ENCODE results near the gene GP1BB.

GP1BB gene

GRCh38 chr22:19755722-19756287, 32.5 kb downstream of the GP1BB start:
- peaks cover 91% of the 10 kb centered on the region for H3K27me3 ChIP-seq (replicated peaks; ENCODE audit: insufficient read depth, low read length)
- no peak overlapping the region for H3K4me3 ChIP-seq (ENCODE audit: low read length)
- H3K9ac ChIP-seq (ENCODE audit: low read length): no peak overlapping the region
- H3K9me3 ChIP-seq (replicated peaks; ENCODE audit: insufficient read depth, low read length): no peaks in the 10 kb centered on the region
- no peaks in the 10 kb centered on the region for H3K36me3 ChIP-seq (replicated peaks; ENCODE audit: insufficient read depth, low read length)
- 0 out of 2 replicates have a peak, but pooled peaks cover 3% of the 10 kb centered on the region for H3K4me1 ChIP-seq (ENCODE audit: low read length)
- no peak overlapping the region for H2AFZ ChIP-seq (ENCODE audit: low read length)
- H3K4me2 ChIP-seq (ENCODE audit: low read depth, low read length): no peak overlapping the region; the same call in 1 of the 2 replicates
- DNase-seq: no peak
- no peaks in the 10 kb centered on the region for H3K9me2 ChIP-seq (replicated peaks; ENCODE audit: insufficient read depth, low read length)
- no peak overlapping the region for H3K27ac ChIP-seq (ENCODE audit: low read length)
- H3K79me2 ChIP-seq (ENCODE audit: low read length): no peaks in the 10 kb centered on the region
- no peak for TF ChIP-seq EZH2phosphoT487 (IDR thresholded peaks at IDR 0.05; ENCODE audit: low read length)
- TF ChIP-seq, protein P1, sequence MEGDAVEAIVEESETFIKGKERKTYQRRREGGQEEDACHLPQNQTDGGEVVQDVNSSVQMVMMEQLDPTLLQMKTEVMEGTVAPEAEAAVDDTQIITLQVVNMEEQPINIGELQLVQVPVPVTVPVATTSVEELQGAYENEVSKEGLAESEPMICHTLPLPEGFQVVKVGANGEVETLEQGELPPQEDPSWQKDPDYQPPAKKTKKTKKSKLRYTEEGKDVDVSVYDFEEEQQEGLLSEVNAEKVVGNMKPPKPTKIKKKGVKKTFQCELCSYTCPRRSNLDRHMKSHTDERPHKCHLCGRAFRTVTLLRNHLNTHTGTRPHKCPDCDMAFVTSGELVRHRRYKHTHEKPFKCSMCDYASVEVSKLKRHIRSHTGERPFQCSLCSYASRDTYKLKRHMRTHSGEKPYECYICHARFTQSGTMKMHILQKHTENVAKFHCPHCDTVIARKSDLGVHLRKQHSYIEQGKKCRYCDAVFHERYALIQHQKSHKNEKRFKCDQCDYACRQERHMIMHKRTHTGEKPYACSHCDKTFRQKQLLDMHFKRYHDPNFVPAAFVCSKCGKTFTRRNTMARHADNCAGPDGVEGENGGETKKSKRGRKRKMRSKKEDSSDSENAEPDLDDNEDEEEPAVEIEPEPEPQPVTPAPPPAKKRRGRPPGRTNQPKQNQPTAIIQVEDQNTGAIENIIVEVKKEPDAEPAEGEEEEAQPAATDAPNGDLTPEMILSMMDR (IDR thresholded peaks at IDR 0.05; ENCODE audit: low read length): no peak
- peaks cover 9% of the 10 kb centered on the region for H3F3A ChIP-seq (ENCODE audit: insufficient read depth, low read length)
- no peaks in the 10 kb centered on the region for H4K20me1 ChIP-seq (ENCODE audit: insufficient read depth, low read length)

GRCh38 chr22:19756288-19757128, 33.2 kb downstream of the GP1BB start:
- no peaks in the 10 kb centered on the region for H3K9me3 ChIP-seq (replicated peaks; ENCODE audit: insufficient read depth, low read length)
- H3K9ac ChIP-seq (ENCODE audit: low read length): no peak overlapping the region
- H3K27me3 ChIP-seq (replicated peaks; ENCODE audit: insufficient read depth, low read length): peaks cover 85% of the 10 kb centered on the region
- peak overlapping the region; percentile 59 for H3K4me3 ChIP-seq (ENCODE audit: low read length)
- H3K79me2 ChIP-seq (ENCODE audit: low read length): no peaks in the 10 kb centered on the region
- peak; percentile 69 for DNase-seq
- 0 out of 2 replicates have a peak, but pooled peaks cover 3% of the 10 kb centered on the region for H3K4me1 ChIP-seq (ENCODE audit: low read length)
- peak overlapping the region; percentile 76 for H3K4me2 ChIP-seq (ENCODE audit: low read depth, low read length)
- no peaks in the 10 kb centered on the region for H4K20me1 ChIP-seq (ENCODE audit: insufficient read depth, low read length)
- TF ChIP-seq EZH2phosphoT487 (IDR thresholded peaks at IDR 0.05; ENCODE audit: low read length) (no peak), EZH2 (optimal IDR thresholded peaks at IDR 0.05; ENCODE audit: low read depth, low read length) (no peak)
- TF ChIP-seq, protein P1 (IDR thresholded peaks at IDR 0.05; ENCODE audit: low read length): peak; percentile 71
- H3K36me3 ChIP-seq (replicated peaks; ENCODE audit: insufficient read depth, low read length): no peaks in the 10 kb centered on the region
- no peak overlapping the region for H3K27ac ChIP-seq (ENCODE audit: low read length)
- H3K9me2 ChIP-seq (replicated peaks; ENCODE audit: insufficient read depth, low read length): no peaks in the 10 kb centered on the region
- peaks cover 9% of the 10 kb centered on the region for H3F3A ChIP-seq (ENCODE audit: insufficient read depth, low read length)
- peak overlapping the region; percentile 43; the same call in 1 of the 2 replicates for H2AFZ ChIP-seq (ENCODE audit: low read length)

GRCh38 chr22:19757140-19757984, 34.0 kb downstream of the GP1BB start:
- Histone ChIP-seq H4K20me1 (ENCODE audit: insufficient read depth, low read length) (no peaks in the 10 kb centered on the region), H3K9me2 (replicated peaks; ENCODE audit: insufficient read depth, low read length) (no peaks in the 10 kb centered on the region), H3K4me1 (ENCODE audit: low read length) (0 out of 2 replicates have a peak, but pooled peaks cover 3% of the 10 kb centered on the region), H3K9ac (ENCODE audit: low read length) (no peak overlapping the region), H3K4me3 (ENCODE audit: low read length) (peak overlapping the region; percentile 59), H3K79me2 (ENCODE audit: low read length) (no peaks in the 10 kb centered on the region), H3K4me2 (ENCODE audit: low read depth, low read length) (peak overlapping the region; percentile 76), H3K27me3 (replicated peaks; ENCODE audit: insufficient read depth, low read length) (peaks cover 85% of the 10 kb centered on the region), H3K9me3 (replicated peaks; ENCODE audit: insufficient read depth, low read length) (no peaks in the 10 kb centered on the region), H2AFZ (ENCODE audit: low read length) (peak overlapping the region; percentile 43; the same call in 1 of the 2 replicates), H3K36me3 (replicated peaks; ENCODE audit: insufficient read depth, low read length) (no peaks in the 10 kb centered on the region), H3F3A (ENCODE audit: insufficient read depth, low read length) (peaks cover 9% of the 10 kb centered on the region), H3K27ac (ENCODE audit: low read length) (no peak overlapping the region)
- TF ChIP-seq EZH2 (optimal IDR thresholded peaks at IDR 0.05; ENCODE audit: low read depth, low read length) (no peak), EZH2phosphoT487 (IDR thresholded peaks at IDR 0.05; ENCODE audit: low read length) (no peak)
- TF ChIP-seq, protein P1 (IDR thresholded peaks at IDR 0.05; ENCODE audit: low read length): no peak
- peak; percentile 30 for DNase-seq
